Measurements from ENCODE around the gene ASCL4.

DNA sequence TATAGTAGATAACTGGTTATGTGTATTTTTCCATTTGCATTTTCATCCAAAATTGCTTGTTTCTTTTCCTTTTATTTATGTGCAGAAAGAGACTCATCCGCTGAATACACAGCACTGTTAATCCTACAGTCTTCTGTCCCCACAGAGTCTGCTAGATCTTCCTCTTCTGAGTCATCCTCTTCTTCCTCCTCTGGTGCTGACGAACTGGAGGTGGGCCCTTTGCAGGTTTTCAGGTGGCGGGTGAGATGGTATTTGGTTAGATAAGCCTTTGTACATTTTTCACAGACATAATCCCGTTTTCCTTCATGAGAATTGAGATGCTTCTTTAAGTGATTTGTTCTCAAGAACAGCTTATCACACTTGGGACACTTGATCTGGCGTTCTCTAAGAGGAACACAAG is 40.4 kb upstream of the ASCL4 start:
- TF ChIP-seq, protein P1, sequence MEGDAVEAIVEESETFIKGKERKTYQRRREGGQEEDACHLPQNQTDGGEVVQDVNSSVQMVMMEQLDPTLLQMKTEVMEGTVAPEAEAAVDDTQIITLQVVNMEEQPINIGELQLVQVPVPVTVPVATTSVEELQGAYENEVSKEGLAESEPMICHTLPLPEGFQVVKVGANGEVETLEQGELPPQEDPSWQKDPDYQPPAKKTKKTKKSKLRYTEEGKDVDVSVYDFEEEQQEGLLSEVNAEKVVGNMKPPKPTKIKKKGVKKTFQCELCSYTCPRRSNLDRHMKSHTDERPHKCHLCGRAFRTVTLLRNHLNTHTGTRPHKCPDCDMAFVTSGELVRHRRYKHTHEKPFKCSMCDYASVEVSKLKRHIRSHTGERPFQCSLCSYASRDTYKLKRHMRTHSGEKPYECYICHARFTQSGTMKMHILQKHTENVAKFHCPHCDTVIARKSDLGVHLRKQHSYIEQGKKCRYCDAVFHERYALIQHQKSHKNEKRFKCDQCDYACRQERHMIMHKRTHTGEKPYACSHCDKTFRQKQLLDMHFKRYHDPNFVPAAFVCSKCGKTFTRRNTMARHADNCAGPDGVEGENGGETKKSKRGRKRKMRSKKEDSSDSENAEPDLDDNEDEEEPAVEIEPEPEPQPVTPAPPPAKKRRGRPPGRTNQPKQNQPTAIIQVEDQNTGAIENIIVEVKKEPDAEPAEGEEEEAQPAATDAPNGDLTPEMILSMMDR (conservative IDR thresholded peaks at IDR 0.05; ENCODE audit: low read length), result no peak
- TF ChIP-seq EZH2phosphoT487 (IDR thresholded peaks at IDR 0.05; ENCODE audit: borderline replicate concordance, low read depth, low read length), result no peak

Data from OCI-LY7 (cell line).